Measurements from ENCODE around the gene OPCML.

The OPCML gene

GRCh38 chr11:132471466-132471865 lies 1060.8 kb downstream of the OPCML start:
- TF ChIP-seq, protein P1, sequence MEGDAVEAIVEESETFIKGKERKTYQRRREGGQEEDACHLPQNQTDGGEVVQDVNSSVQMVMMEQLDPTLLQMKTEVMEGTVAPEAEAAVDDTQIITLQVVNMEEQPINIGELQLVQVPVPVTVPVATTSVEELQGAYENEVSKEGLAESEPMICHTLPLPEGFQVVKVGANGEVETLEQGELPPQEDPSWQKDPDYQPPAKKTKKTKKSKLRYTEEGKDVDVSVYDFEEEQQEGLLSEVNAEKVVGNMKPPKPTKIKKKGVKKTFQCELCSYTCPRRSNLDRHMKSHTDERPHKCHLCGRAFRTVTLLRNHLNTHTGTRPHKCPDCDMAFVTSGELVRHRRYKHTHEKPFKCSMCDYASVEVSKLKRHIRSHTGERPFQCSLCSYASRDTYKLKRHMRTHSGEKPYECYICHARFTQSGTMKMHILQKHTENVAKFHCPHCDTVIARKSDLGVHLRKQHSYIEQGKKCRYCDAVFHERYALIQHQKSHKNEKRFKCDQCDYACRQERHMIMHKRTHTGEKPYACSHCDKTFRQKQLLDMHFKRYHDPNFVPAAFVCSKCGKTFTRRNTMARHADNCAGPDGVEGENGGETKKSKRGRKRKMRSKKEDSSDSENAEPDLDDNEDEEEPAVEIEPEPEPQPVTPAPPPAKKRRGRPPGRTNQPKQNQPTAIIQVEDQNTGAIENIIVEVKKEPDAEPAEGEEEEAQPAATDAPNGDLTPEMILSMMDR (IDR thresholded peaks at IDR 0.05; ENCODE audit: borderline replicate concordance, insufficient read depth, low read depth, low read length): no peak

DNA sequence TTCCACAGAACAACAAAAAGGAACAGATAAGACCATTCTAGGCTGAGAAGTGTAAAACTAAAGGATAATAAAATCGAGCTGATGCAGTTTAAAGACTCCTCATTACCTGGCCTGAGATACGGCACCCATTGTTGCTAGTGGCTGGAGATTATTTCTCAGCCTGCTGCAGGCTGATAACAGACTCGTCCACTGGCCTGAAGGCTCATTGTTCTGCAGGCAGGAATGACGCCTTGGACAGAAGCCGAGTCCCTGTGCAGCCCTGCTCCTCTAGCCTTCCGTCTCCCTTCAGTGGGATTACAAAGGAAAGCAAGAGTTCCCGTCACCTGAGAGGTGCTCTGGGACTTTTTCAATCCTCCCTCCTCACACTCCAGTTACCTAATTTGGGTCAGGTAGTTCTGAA lies 1065.3 kb downstream of the OPCML start:
- H3K4me3 ChIP-seq (ENCODE audit: low read depth, low read length): no peak overlapping the region
- TF ChIP-seq, protein P1 (IDR thresholded peaks at IDR 0.05; ENCODE audit: borderline replicate concordance, insufficient read depth, low read depth, low read length): no peak

More at GRCh38 chr11:132471466-132471865, 1060.8 kb downstream of the OPCML start:
- no peak overlapping the region for H3K4me3 ChIP-seq (ENCODE audit: low read depth, low read length)

- no peak overlapping the region for H3K4me3 ChIP-seq (ENCODE audit: low read depth, low read length)
- TF ChIP-seq, protein P1 (IDR thresholded peaks at IDR 0.05; ENCODE audit: borderline replicate concordance, insufficient read depth, low read depth, low read length): no peak
Observed at GRCh38 chr11:132464939-132465338, 1067.4 kb downstream of the OPCML start.

DNA sequence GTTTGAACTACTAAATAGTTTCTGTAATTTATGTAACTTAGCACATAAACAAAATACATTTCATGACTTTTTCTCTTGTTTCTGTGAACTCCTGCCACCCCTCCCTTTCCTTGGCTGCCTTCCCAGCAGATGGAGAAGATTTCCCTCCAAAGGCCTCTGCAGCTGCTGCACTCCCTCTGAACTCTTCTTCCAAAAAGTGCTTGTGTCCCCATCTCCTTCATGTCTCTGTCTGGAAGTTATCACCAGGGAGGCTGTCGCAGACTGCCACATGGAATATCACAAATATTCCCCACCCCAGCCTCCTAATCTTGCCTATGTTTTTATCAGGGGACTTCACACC lies 1068.3 kb downstream of the OPCML start:
- H3K4me3 ChIP-seq (ENCODE audit: low read depth, low read length): no peak overlapping the region
- TF ChIP-seq, protein P1 (IDR thresholded peaks at IDR 0.05; ENCODE audit: borderline replicate concordance, insufficient read depth, low read depth, low read length): no peak

- no peak overlapping the region for H3K4me3 ChIP-seq (ENCODE audit: low read depth, low read length)
- TF ChIP-seq, protein P1 (IDR thresholded peaks at IDR 0.05; ENCODE audit: borderline replicate concordance, insufficient read depth, low read depth, low read length): no peak
Observed at GRCh38 chr11:132463295-132464002, 1068.9 kb downstream of the OPCML start.

DNA sequence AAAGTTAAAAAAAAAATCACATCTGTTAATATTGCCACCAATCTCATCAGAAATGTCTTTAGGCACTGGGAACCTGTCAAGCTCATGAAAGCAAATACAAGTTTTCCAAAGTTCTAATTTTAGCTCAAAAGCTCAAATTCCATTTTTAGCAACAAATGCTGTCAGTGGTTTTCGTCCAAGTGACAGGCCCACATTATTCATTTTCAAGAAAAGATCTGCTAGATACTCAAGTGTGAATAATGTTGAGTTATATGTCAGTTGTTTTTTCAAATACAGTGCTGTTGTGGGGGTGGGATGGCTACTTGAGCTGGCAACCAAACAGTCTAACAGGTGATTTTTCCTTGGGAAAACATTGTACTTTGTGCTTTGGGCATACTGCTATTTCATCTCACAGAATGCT lies 1072.6 kb downstream of the OPCML start:
- TF ChIP-seq, protein P1 (IDR thresholded peaks at IDR 0.05; ENCODE audit: borderline replicate concordance, insufficient read depth, low read depth, low read length): no peak
- no peak overlapping the region for H3K4me3 ChIP-seq (ENCODE audit: low read depth, low read length)

DNA sequence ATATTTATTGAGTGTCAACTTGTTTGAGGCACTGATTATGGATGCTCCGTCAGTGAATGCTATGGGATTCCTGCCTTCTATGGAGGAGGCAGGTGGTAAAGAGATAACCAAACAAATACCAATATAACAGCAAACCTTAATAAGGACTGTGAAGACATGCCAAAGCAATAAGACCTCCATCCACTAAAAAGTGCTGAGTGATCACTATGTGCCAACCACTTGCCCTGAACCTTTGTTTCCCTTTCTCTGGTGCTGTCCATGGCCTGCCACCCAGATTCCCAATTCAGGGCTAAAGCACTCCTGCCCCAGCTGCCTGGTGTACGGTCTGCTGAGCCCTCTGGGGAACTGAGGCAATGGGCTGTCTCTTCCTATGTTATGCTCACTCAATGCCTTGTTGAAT lies 1074.9 kb downstream of the OPCML start:
- TF ChIP-seq, protein P1 (IDR thresholded peaks at IDR 0.05; ENCODE audit: borderline replicate concordance, insufficient read depth, low read depth, low read length): no peak
- no peak overlapping the region for H3K4me3 ChIP-seq (ENCODE audit: low read depth, low read length)
